ENCODE measurements around the gene LMCD1.

The LMCD1 gene
- 0.19 to 1.8 (median 0.22) reads per million in 3 experiments for total RNA-seq

- DNase-seq: peak; percentile 81
These were observed at the start of gene LMCD1 for GRCh38 chr3:8501371-8502131. Gene LMCD1 (plus strand): TSS chr3:8501823. CDS start chr3:8501939, 116 bp downstream.

DNA sequence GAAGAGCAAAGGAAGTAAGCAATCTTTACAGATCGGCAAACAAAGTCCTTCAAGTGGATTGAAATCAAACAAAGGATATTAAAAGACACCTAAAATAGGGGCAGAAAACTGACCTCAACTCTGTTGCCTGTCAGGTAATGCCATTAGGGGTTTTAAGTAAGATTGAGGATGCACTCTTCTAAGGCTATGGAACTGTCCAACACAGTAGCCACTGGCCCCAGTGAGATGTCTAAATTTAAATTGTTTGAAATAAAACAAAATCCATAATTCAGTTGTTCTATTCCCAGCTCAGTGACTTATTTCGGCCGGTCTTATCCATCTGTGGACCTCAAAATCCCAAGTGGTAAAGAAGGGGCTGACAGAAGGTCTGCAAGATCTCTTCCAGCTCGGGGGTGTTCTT, 49.5 kb upstream of the LMCD1 start:
- DNase-seq: no peak

DNA sequence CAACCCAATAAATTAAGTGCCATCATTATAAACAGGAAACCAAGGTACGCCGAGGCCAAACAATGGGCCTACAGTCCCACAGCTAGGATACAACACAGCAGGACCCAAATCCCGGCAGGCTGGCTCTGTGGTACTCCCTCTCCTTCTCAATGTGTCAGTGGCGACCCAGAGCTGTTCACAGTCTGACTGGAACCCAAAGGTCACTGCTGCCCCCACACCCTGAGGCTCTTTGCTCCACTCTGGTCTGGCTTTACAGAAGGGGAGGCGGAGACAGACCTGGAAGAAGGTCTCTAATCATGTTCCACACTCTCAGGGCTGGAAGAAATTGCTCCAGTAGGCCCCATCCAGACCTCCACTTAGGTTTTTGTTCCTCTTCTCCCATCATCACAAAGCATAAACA, 48.5 kb upstream of the LMCD1 start:
- DNase-seq: no peak

DNA sequence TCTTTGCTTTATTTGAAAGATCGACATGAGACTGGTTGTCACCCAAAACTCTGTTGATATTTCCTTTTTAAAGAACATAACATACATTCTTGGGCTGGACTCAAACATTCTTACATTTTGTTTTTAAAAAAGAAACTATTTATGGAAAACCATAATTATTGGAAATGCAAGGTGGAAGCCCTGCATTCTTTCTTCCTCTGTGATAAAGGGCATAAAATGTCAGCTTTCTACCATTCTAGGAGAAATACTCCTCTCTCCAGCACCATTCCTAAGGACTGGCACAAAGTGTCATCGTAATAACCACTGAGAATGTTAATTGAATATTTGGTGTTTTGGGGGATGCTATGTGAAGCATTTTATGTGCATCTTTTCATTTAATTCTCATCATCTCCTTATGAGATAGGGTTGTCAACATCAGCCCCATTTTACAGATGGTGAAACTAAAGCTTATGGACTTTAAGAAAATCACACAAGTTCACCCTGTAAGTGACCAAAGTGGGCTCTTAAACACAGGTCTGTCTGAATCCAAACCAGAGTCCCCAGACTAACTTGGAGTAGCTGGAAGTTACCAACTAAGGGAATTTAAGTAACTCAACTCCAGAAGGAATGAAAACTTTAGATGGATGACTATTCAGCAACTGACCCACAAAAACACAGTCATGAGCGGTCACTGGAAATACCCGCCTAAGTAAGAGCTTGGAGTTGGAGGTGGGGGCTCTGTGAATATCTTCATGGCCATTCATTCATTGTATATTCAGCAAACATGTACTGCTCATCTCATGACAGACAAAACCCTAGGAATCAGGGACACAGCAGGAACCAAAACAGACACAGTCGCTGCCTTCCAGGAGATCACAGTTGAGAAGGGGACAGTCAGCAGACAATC, 45.9 kb upstream of the LMCD1 start:
- DNase-seq: no peak

DNA sequence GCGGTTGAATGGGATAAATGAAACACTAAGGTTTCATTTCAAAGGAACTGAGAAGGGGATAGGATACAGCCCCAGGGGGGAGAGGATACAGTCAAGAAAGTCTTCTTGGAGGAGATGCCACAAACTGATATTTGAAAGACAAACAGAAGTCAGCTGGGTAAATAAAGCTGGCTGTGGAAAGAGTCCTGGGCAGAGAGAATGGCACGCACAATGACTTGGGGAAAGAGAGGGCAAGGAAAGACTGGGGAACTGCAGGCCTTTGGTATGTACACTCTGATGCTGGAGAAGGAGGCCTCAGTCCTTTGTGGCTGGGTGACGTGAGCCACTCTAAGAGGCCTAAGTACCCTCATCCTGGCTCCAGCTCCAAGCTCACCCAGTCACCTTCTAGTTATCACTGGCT, 45.2 kb upstream of the LMCD1 start:
- DNase-seq: no peak

GRCh38 chr3:8457039-8457438, 44.6 kb upstream of the LMCD1 start:
- DNase-seq: no peak

- no peak for DNase-seq
These were observed 43.4 kb upstream of the LMCD1 start for GRCh38 chr3:8458238-8458661.

DNA sequence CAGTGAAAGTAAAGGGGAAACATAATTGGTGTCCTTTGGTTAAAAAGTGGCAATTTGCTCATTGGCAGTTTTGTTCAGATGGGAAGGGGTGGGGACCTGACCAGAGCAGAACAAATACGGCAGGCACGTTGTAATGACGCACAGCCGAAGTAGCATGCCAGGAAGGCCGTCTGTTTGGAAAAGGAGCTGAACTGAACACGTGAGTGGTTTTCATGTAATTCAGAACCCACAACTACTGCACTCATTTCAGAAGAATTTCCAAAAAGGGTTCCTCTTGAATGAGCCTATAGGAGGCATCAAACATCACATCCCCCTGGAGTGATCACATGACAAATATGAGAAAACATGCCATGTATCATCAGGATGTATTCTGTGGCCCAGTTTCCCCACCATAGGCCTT, 42.9 kb upstream of the LMCD1 start:
- no peak for DNase-seq

DNA sequence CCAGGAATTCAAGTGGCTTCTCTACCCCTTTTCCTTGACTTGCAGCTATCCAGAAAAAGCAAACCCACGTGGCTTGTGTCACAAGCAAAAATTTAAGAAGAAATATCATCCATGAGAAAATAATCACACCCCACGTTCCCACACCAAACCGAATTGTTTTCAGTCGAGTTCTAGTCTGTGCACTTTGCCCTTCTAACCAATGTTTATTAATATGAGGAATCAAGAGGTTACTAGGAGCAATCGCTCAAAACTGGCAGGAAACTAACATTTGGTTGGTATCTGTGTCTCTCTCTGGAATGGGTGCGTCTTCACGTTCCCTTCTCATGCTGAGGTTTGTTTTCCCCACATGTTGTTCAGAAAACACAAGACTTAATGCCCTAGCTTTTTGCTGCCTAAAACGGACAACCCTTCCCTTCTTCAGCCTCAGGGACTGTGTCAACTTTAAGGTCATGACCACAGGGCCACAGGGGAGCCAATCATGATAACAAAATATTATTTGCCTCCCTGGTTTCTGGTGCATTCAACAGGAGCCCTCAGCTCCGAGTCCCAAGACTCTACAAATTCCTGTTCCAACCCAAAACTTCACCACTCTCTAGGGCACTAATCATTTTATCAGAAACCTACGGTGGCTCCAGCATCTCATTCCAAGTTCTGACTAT, 41.4 kb upstream of the LMCD1 start:
- DNase-seq: no peak

DNA sequence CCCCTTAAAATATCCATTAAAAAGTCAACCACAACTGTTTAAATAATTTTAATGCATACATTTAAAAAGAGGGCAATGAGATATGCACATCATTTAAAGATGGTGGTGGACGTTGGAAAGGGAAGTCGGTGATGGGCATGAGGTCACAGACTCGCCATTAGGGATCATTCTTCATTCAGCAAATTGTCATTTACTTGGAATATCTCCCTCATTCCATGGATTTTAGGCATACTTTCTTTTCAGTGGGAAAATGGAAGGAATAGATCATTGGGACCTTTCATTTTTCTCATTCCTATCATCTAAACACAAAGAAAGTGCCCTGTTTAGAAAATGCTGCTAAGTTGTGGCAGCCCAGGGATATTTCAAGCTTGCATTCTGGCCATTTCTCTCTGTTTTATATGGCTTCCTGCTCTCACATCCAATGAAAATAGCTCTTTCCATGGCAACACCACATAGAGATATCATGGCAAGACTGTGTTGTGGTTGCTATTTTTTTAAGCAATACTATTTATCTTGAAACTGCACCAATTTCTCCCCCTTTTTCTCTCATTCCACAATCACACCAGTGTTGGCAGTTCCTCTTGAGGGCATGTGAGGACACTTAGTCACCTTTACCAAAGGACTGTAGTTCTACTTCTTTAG, 40.7 kb upstream of the LMCD1 start:
- no peak for DNase-seq

DNA sequence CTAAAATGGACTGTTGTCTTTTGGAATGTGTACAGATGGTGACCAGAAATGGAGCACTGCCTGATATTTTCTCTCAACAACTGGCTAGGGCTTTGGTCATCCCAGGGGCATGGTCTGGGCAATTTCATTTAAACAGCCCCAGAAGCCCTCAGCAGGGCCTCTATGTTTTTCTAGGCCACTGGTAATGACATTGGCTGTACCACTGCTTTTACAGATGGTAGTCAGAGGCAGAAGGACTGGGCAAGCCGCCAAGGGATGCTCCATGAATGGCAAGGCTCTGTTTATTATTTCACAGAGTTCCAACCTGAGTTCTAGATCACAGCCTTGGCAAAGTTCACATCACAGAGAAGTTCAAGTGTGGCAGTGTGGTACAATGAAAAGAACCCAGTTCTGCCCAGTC, 37.0 kb upstream of the LMCD1 start:
- no peak for DNase-seq

- no peak for DNase-seq
These were observed 35.1 kb upstream of the LMCD1 start for GRCh38 chr3:8466526-8466925.

DNA sequence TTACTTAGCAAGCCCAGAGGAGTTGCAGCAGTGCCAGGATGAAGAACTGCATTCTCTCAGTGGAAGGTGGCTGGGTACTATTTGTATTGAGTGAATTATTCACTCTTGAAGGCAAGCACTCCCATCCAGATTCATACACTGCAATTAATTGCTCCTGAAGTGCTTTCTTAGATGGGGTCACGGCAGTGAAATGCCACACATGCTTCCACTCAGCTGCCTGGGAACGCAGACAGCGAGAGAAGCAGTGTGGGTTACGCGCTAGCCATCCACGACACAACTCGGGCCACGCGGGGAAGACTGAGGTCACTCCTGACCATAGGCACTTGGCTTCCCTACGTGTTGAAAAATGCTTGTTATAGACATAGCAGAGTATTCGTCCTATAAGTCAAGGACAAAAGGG, 30.8 kb upstream of the LMCD1 start:
- no peak for DNase-seq

DNA sequence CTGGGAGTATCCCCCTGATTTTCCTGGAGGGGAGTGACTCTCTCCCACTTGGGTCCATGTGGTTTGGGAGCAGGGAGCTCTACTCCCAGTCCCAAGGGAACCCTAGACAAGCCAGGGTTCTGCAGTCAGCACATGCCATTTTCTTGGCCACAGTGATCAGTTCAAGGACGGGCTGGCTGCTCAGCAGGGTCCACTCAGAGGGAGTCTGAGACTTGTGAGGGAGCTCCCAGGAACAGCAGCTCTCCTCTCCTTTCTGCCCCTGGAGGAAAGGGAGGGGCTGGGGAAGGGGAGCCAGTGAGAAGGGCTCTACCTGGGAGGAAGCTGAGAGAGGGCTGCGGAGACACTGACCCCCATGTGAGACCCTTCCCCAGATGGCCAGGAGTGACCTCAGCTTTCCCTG, 29.1 kb upstream of the LMCD1 start:
- no peak for DNase-seq

GRCh38 chr3:8473029-8473428, 28.6 kb upstream of the LMCD1 start:
- no peak for DNase-seq

DNA sequence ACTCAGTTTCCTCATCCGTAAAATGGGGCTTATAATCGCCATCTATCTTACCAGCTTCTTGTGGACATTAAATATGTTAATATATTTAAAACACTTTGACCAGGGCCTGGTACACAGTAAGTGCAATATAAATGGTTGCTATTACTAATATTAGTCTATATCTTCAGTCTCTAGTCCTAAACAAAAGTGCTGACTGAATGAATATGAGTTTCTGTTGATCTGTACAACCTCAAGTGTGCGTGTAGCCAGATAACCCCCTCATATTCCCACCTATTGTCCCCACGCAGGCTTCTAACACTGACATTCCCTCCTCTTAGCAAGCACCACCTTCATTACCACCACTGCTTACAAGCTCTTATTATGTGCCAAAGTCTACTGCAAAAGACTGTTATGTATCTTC, 27.6 kb upstream of the LMCD1 start:
- no peak for DNase-seq

DNA sequence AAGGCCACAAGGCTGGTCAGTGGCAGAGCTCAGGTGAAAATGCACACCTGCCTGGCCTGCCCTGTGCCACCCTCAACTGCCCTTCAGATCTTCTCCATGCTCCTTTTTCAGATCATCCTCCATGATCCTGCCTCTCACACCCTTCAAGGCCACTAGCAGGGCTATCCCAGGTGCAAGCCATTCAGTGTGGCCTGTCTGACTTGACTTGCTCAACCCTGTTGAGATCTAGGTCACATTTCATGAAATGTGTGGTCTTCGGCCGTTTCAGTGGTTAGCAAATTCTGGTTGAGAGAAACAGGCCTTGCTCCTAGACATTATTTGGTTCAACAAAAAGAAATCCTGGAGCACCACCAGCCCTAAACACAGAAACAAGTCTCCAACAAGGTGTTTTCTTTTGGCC, 26.6 kb upstream of the LMCD1 start:
- no peak for DNase-seq

- DNase-seq: no peak
These were observed 20.9 kb upstream of the LMCD1 start for GRCh38 chr3:8480699-8481098.

GRCh38 chr3:8481380-8481779, 20.2 kb upstream of the LMCD1 start:
- no peak for DNase-seq

- DNase-seq: no peak
These were observed 19.4 kb upstream of the LMCD1 start for GRCh38 chr3:8482263-8482662.

DNA sequence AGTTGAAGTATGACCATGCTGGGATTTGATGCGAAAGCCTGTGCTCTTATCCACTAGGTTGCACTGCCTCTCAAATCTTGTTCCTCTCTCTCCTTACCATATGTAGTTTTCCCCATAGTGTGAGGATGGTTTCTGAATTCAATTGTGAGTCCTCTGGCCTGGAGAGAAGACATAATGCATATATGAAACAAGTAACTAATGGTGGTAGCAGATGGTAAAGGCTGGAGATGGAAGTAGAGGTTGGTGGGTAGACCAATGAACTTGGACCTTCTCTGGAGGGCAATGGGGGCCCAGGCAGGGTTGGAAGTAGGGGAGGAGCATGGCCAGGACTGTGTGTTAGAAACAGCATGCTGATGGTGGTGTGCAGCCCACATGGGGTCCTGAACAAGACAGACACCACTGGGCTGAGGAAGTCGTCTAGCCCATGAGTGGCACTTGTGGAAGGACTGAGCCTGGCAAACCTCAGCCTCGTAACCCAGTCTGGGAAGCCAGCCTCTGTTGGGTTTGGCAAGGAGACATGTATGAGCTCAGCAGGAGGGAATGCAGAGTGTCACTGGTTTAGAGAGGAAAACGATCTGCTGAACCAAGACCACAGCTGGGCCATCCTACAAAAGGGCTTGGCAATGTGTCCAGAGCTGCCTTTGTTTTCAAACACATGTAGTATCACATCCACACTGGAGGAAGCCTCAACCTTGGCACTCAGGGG, 18.5 kb upstream of the LMCD1 start:
- no peak for DNase-seq

- no peak for DNase-seq
These were observed 17.0 kb upstream of the LMCD1 start for GRCh38 chr3:8484409-8485140.

All from central memory CD4-positive, alpha-beta T cell (primary cell).